A549 (cell line): ENCODE data around the gene GULP1. TPM values are rescaled to one million over a fixed set of nuclear protein-coding genes. Genes with fewer than 3 reads are reported as not detected.

Experiments used
- ATAC-seq, 2 experiments: fragments of 200-7000 bp in 1 of 2; fragments of >200 bp in 1 of 2; cut with Nextera tagmentation in 1 of 2; cut with Tn5 transposase in 1 of 2; 3 replicates each; pipeline versions ENCODE4 v1.8.0 to v1.9.1; 2018 to 2020; ENCODE audit warnings: mild to moderate bottlenecking in 1 of 2, moderate library complexity in 1 of 2
- CTCF ChIA-PET: fragments of 300-600 bp; sonication (Branson Sonifier 250); formaldehyde crosslinking; extraction: SDS; loops from one replicate; lab custom pipeline; 2021; ENCODE audit warnings: antibody characterized with exemption, inconsistent platforms; lab: Yijun Ruan, JAX
- POLR2A ChIA-PET: fragments of 350-600 bp; formaldehyde crosslinking; extraction: SDS; loops from one replicate; lab custom pipeline; 2021; ENCODE audit warnings: antibody characterized with exemption, inconsistent platforms; lab: Yijun Ruan, JAX
- DNase-seq, 2 experiments: peaks; one replicate each; pipeline versions ENCODE4 v3.0.0 to v3.0.0-alpha.2; 2011 to 2016; ENCODE audit warnings: low read depth in 1 of 2, low spot score in 1 of 2
- FAIRE-seq: peaks from 2 replicates; lab custom pipeline; 2011; peaks lifted over from hg19 to GRCh38; lab: Jason Lieb, UNC
- H3K27ac ChIP-seq, 2 experiments: fragments of >200 bp; sonication (Bioruptor Twin); formaldehyde crosslinking; 3 replicates each; pipeline ENCODE4 v1.5.1; 2016 to 2017
- H3K4me1 ChIP-seq: fragments of >200 bp; sonication (Bioruptor Twin); formaldehyde crosslinking; 3 replicates; pipeline ENCODE4 v1.6.1; 2016
- H3K4me2 ChIP-seq: fragments of >200 bp; sonication (Bioruptor Twin); formaldehyde crosslinking; 3 replicates; pipeline ENCODE4 v1.6.1; 2016
- H3K4me3 ChIP-seq: fragments of >200 bp; sonication (Bioruptor Twin); formaldehyde crosslinking; 3 replicates; pipeline ENCODE4 v1.5.1; 2016
- H3K9me3 ChIP-seq: fragments of >200 bp; sonication (Bioruptor Twin); formaldehyde crosslinking; 3 replicates; pipeline ENCODE4 v1.6.1; 2016
- CEBPB ChIP-seq, 2 experiments: fragments of >200 bp in 1 of 2; sonication (Bioruptor Twin) in 1 of 2; formaldehyde crosslinking in 1 of 2; IDR thresholded peaks; 2 replicates each; pipeline ENCODE4 v1.6.1; 2012 to 2016
- CHD2 ChIP-seq: fragments of 150-350 bp; IDR thresholded peaks from 2 replicates; pipeline ENCODE4 v1.6.1; 2014; ENCODE audit warnings: low read length; ENCODE audit not compliant: partially characterized antibody
- EHMT2 ChIP-seq: fragments of 200-600 bp; sonication (generic); IDR thresholded peaks from 2 replicates; pipeline ENCODE4 v1.6.1; 2016; ENCODE audit warnings: antibody characterized with exemption, low read depth, mild to moderate bottlenecking, moderate library complexity
- EP300 ChIP-seq, 2 experiments: fragments of >200 bp; sonication (Bioruptor Twin); formaldehyde crosslinking; IDR thresholded peaks; 2 replicates in 1 of 2; 3 replicates in 1 of 2; pipeline ENCODE4 v1.6.1; 2016 to 2017
- FOSB ChIP-seq: fragments of 250-450 bp; sonication (Bioruptor Pico); IDR thresholded peaks from 2 replicates; pipeline ENCODE4 v1.5.0; 2020; ENCODE audit warnings: mild to moderate bottlenecking, moderate library complexity
- FOSL2 ChIP-seq, 2 experiments: fragments of 450-650 bp in 1 of 2; fragments of >200 bp in 1 of 2; sonication (Bioruptor Twin) in 1 of 2; formaldehyde crosslinking; IDR thresholded peaks; 2 replicates each; pipeline versions ENCODE4 v1.5.0 to v1.6.1; 2016 to 2020; ENCODE audit warnings: mild to moderate bottlenecking in 1 of 2, moderate library complexity in 1 of 2
- FOXS1 ChIP-seq: fragments of 250-450 bp; sonication (Bioruptor Pico); IDR thresholded peaks from 2 replicates; pipeline ENCODE4 v1.5.0; 2020; ENCODE audit warnings: mild to moderate bottlenecking, moderate library complexity
- HDAC2 ChIP-seq: fragments of 200-600 bp; sonication (generic); IDR thresholded peaks from 2 replicates; pipeline ENCODE4 v1.6.1; 2016
- HEYL ChIP-seq: fragments of 250-450 bp; sonication (Bioruptor Pico); IDR thresholded peaks from 2 replicates; pipeline ENCODE4 v1.8.0; 2021; ENCODE audit warnings: mild to moderate bottlenecking, moderate library complexity
- HMGXB4 ChIP-seq: fragments of 250-450 bp; sonication (Bioruptor Pico); IDR thresholded peaks from 2 replicates; pipeline ENCODE4 v1.5.0; 2021; ENCODE audit warnings: mild to moderate bottlenecking, moderate library complexity, borderline replicate concordance
- HOXA7 ChIP-seq: fragments of 250-450 bp; sonication (Bioruptor Pico); IDR thresholded peaks from 2 replicates; pipeline ENCODE4 v1.5.0; 2020; ENCODE audit warnings: mild to moderate bottlenecking, moderate library complexity
- JUN ChIP-seq, 2 experiments: fragments of >200 bp; sonication (Bioruptor Twin); formaldehyde crosslinking; IDR thresholded peaks; 2 replicates in 1 of 2; 3 replicates in 1 of 2; pipeline ENCODE4 v1.6.1; 2016 to 2017
- JUNB ChIP-seq: fragments of >200 bp; sonication (Bioruptor Twin); formaldehyde crosslinking; IDR thresholded peaks from 2 replicates; pipeline ENCODE4 v1.6.1; 2016
- KDM1A ChIP-seq: fragments of 200-600 bp; sonication (generic); IDR thresholded peaks from 2 replicates; pipeline ENCODE4 v1.6.1; 2016; ENCODE audit warnings: low read depth, mild to moderate bottlenecking
- MAFK ChIP-seq: fragments of 450-650 bp; IDR thresholded peaks from 2 replicates; pipeline ENCODE4 v1.6.1; 2014; ENCODE audit not compliant: partially characterized antibody
- NPAS2 ChIP-seq: fragments of 250-450 bp; sonication (Bioruptor Pico); IDR thresholded peaks from 2 replicates; pipeline ENCODE4 v1.8.0; 2022; ENCODE audit warnings: mild to moderate bottlenecking, moderate library complexity, borderline replicate concordance
- POLR2A ChIP-seq: IDR thresholded peaks from 2 replicates; pipeline ENCODE4 v1.6.1; 2012; ENCODE audit warnings: mild to moderate bottlenecking, low read length
- POLR2AphosphoS2 ChIP-seq: conservative IDR thresholded peaks from 2 replicates; pipeline ENCODE4 v1.6.1; 2012; ENCODE audit warnings: low read length, improper control_type of control experiment, inconsistent platforms
- RAD21 ChIP-seq, 2 experiments: fragments of >200 bp in 1 of 2; sonication (Bioruptor Twin) in 1 of 2; formaldehyde crosslinking in 1 of 2; IDR thresholded peaks in 1 of 2; conservative IDR thresholded peaks in 1 of 2; 2 replicates in 1 of 2; 3 replicates in 1 of 2; pipeline ENCODE4 v1.6.1; 2012 to 2018; ENCODE audit warnings: inconsistent platforms in 1 of 2
- RARB ChIP-seq: fragments of 250-450 bp; sonication (Bioruptor Pico); IDR thresholded peaks from 2 replicates; pipeline ENCODE4 v1.8.0; 2021; ENCODE audit warnings: mild to moderate bottlenecking, moderate library complexity
- RCOR1 ChIP-seq: fragments of 150-350 bp; IDR thresholded peaks from 2 replicates; pipeline ENCODE4 v1.6.1; 2014; ENCODE audit warnings: antibody characterized with exemption, low read length, low read depth
- REST ChIP-seq: fragments of 200-600 bp; sonication (generic); IDR thresholded peaks from 2 replicates; pipeline ENCODE4 v1.6.1; 2016; ENCODE audit warnings: antibody characterized with exemption, mild to moderate bottlenecking, moderate library complexity
- RNF2 ChIP-seq: fragments of 200-600 bp; sonication (generic); IDR thresholded peaks from 2 replicates; pipeline ENCODE4 v1.6.1; 2016; ENCODE audit warnings: low read depth, mild to moderate bottlenecking, antibody characterized with exemption, moderate library complexity, borderline replicate concordance
- SMC3 ChIP-seq: fragments of >200 bp; sonication (Bioruptor Twin); formaldehyde crosslinking; IDR thresholded peaks from 3 replicates; pipeline ENCODE4 v1.6.1; 2018; ENCODE audit warnings: inconsistent platforms
- SREBF2 ChIP-seq: fragments of 450-650 bp; IDR thresholded peaks from 2 replicates; pipeline ENCODE4 v1.6.1; 2014; ENCODE audit warnings: mild to moderate bottlenecking, moderate library complexity
- TFCP2L1 ChIP-seq: fragments of 250-450 bp; sonication (Bioruptor Pico); IDR thresholded peaks from 2 replicates; pipeline ENCODE4 v1.5.0; 2021; ENCODE audit warnings: mild to moderate bottlenecking
- TP53 ChIP-seq: fragments of 250-450 bp; sonication (Bioruptor Pico); IDR thresholded peaks from 2 replicates; pipeline ENCODE4 v1.5.0; 2021; ENCODE audit warnings: mild to moderate bottlenecking, moderate library complexity
- USF2 ChIP-seq: fragments of 450-650 bp; IDR thresholded peaks from 2 replicates; pipeline ENCODE4 v1.6.1; 2014; ENCODE audit warnings: antibody characterized with exemption
- WGBS: methylation state at CpG from one replicate; pipeline ENCODE4 v1.1.6; 2017; ENCODE audit errors: missing lambda C conversion rate; 5-methylcytosine and 5-hydroxymethylcytosine counted together
- polyA plus RNA-seq, 4 experiments: library from polyadenylated mRNA; depleted of rRNA in 3 of 4; stranded (reverse); fragments of >200 nt; fragmentation: RNase III in 1 of 4; extraction: RNeasy Plus Mini Kit Qiagen cat#74134 plus additional on column Dnase treatment in 1 of 4; gene quantifications; 2 replicates in 3 of 4; 3 replicates in 1 of 4; pipeline ENCODE4 v1.2.3, GENCODE V29; 2011 to 2017

GULP1 gene
- polyA plus RNA-seq, 2 of the 4 experiments (the other 2 are of a cell fraction), result 30.7 to 89.2 TPM

- 31% methylated on average over 4 of the region's 4 CpGs for WGBS
- no peak for TF ChIP-seq EP300 (IDR thresholded peaks at IDR 0.05)
- TF ChIP-seq HDAC2, result no peak
- TF ChIP-seq POLR2A, result no peak
- TF ChIP-seq EHMT2, result no peak
- TF ChIP-seq TFCP2L1 (CRISPR knock-in tag), result no peak
- no peak for TF ChIP-seq SREBF2
- no peak for TF ChIP-seq RAD21 (conservative IDR thresholded peaks at IDR 0.05 in 1 of 2, IDR thresholded peaks at IDR 0.05 in 1 of 2)
- TF ChIP-seq JUN (IDR thresholded peaks at IDR 0.05), result no peak
- TF ChIP-seq HOXA7 (CRISPR knock-in tag), result no peak
- TF ChIP-seq, all 56 proteins: peak for 0
- peak in 1 of 2 experiments; percentile 25 for DNase-seq
- FAIRE-seq, result no peak
- Histone ChIP-seq H3K27ac (peak overlapping the region; percentile 9 to 33; a peak in 4 of 6 replicates), H3K4me2 (peak overlapping the region; percentile 65), H3K4me1 (peaks cover 12% of the 10 kb centered on the region), H3K4me3 (no peak overlapping the region), H3K9me3 (0 out of 3 replicates have a peak, but pooled peaks cover 3% of the 10 kb centered on the region)
- CTCF ChIA-PET, result no interaction called here
- peak; percentile 59 to 79; a peak in 5 of 6 replicates for ATAC-seq
- POLR2A ChIA-PET, result no interaction called here
These were observed 184.3 kb downstream of the GULP1 start for GRCh38 chr2:188475945-188476344.

GRCh38 chr2:188477564-188478103, 186.0 kb downstream of the GULP1 start:
- DNase-seq, result no peak
- Histone ChIP-seq H3K4me1 (peaks cover 12% of the 10 kb centered on the region), H3K4me2 (no peak overlapping the region), H3K4me3 (no peak overlapping the region), H3K27ac (no peak overlapping the region), H3K9me3 (no peaks in the 10 kb centered on the region)
- TF ChIP-seq KDM1A, result no peak
- peak; percentile 32 for TF ChIP-seq MAFK
- ChIA-PET CTCF (no interaction called here), POLR2A (no interaction called here)
- FAIRE-seq, result no peak
- 75% methylated on average over 5 of the region's 5 CpGs for WGBS
- no peak for ATAC-seq

GRCh38 chr2:188478724-188479123, 187.1 kb downstream of the GULP1 start:
- CTCF ChIA-PET, result no interaction called here
- DNase-seq (no peak), ATAC-seq (no peak), FAIRE-seq (no peak)
- POLR2A ChIA-PET, result no interaction called here
- peaks cover 12% of the 10 kb centered on the region for H3K4me1 ChIP-seq
- 74% methylated on average over 1 of the region's 1 CpG for WGBS
- TF ChIP-seq NPAS2 (CRISPR knock-in tag) (no peak), HMGXB4 (no peak), POLR2AphosphoS2 (no peak), CHD2 (no peak), HEYL (CRISPR knock-in tag) (no peak), USF2 (no peak), RCOR1 (no peak), KDM1A (no peak), FOXS1 (no peak), FOSL2 (IDR thresholded peaks at IDR 0.05) (no peak), FOSL2 (CRISPR knock-in tag; IDR thresholded peaks at IDR 0.05) (no peak), REST (no peak), JUN (IDR thresholded peaks at IDR 0.05) (no peak), RARB (no peak), EHMT2 (no peak), CEBPB (IDR thresholded peaks at IDR 0.05) (no peak), FOSB (CRISPR knock-in tag) (no peak), SMC3 (no peak), TP53 (CRISPR knock-in tag) (no peak), JUNB (no peak), RNF2 (no peak)
- TF ChIP-seq, all 56 proteins: peak for 0
- Histone ChIP-seq H3K4me3 (no peak overlapping the region), H3K27ac (no peak overlapping the region), H3K4me2 (no peak overlapping the region), H3K9me3 (no peaks in the 10 kb centered on the region)
